ENCODE measurements around the gene ZNF778. TPM values are rescaled to one million over a fixed set of nuclear protein-coding genes. Genes with fewer than 3 reads are reported as not detected.

ZNF778 gene
- total and polyA plus RNA-seq, 2 donors (not counting 1 experiment from before 2014, with no cell fraction given), result 4.3 to 9.4 TPM

DNA sequence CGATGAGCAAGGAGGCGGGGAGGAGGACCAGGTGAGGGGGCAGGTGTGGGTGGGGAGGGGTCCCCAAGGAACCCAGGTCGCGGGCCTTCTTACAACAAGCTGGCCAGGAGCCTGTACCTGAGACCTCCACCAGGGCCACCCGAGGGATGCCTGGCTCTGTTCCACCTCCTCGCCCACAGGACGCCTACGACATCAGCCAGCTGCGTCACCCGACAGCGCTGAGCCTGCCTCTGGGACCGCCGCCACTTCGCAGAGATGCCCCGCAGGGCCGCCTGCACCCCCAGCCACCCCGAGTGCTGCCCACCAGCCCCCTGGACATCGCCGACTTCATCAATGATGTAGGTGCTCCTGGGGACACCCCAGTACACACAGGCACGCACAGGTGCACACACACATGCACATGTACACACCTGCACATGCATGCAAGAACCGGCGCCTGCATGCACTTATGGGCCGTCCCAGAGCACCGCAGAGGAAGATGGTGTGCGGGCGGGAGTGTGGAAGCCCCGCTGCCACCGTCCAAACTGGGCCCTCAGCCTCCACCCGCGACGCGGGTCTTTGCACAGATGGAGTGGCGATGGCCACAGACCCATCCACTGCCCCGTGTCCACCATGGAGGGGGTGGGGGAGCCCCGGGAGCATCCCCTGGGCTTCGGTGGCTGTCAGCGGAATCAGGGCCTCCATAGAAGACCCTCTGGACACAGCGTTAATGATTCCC, 23.8 kb upstream of the ZNF778 start:
- no peaks in the 10 kb centered on the region for H3K36me3 ChIP-seq (ENCODE audit: control insufficient read depth, insufficient read depth, low read length)
- no peaks in the 10 kb centered on the region for H3K27me3 ChIP-seq (ENCODE audit: control insufficient read depth, insufficient read depth, low read length)
- no peak for DNase-seq (ENCODE audit: low read depth in 2 of 2)
- H3K79me2 ChIP-seq (ENCODE audit: control insufficient read depth, insufficient read depth, low read length), result no peaks in the 10 kb centered on the region
- H3K9ac ChIP-seq (ENCODE audit: insufficient read depth, low read length), result no peak overlapping the region
- no peak for TF ChIP-seq EZH2 (IDR thresholded peaks at IDR 0.05; ENCODE audit: low read length, missing control alignments)
- TF ChIP-seq, protein P1, sequence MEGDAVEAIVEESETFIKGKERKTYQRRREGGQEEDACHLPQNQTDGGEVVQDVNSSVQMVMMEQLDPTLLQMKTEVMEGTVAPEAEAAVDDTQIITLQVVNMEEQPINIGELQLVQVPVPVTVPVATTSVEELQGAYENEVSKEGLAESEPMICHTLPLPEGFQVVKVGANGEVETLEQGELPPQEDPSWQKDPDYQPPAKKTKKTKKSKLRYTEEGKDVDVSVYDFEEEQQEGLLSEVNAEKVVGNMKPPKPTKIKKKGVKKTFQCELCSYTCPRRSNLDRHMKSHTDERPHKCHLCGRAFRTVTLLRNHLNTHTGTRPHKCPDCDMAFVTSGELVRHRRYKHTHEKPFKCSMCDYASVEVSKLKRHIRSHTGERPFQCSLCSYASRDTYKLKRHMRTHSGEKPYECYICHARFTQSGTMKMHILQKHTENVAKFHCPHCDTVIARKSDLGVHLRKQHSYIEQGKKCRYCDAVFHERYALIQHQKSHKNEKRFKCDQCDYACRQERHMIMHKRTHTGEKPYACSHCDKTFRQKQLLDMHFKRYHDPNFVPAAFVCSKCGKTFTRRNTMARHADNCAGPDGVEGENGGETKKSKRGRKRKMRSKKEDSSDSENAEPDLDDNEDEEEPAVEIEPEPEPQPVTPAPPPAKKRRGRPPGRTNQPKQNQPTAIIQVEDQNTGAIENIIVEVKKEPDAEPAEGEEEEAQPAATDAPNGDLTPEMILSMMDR (conservative IDR thresholded peaks at IDR 0.05 in 1 of 2, IDR thresholded peaks at IDR 0.05 in 1 of 2; ENCODE audit: low read depth in 1 of 2, low read length in 2 of 2), result no peak
- H3K27ac ChIP-seq (ENCODE audit: insufficient read depth, low read length), result no peak overlapping the region
- no peak overlapping the region for H3K4me3 ChIP-seq (replicated peaks in 1 of 4; ENCODE audit: control extremely low read depth in 1 of 4, insufficient read depth in 1 of 4, low read depth in 3 of 4, low read length in 4 of 4)
- no peak overlapping the region for H2AFZ ChIP-seq (ENCODE audit: low read length)
- H3K4me2 ChIP-seq (ENCODE audit: extremely low read depth, insufficient read depth, low read length), result no peak overlapping the region
- no peaks in the 10 kb centered on the region for H3K4me1 ChIP-seq (ENCODE audit: control insufficient read depth, extremely low read depth, insufficient read depth, low read length)
- H4K20me1 ChIP-seq (ENCODE audit: control insufficient read depth, extremely low read depth, insufficient read depth, low read length), result no peaks in the 10 kb centered on the region
- H3K9me3 ChIP-seq (ENCODE audit: control insufficient read depth, insufficient read depth, low read depth, low read length), result no peaks in the 10 kb centered on the region

DNA sequence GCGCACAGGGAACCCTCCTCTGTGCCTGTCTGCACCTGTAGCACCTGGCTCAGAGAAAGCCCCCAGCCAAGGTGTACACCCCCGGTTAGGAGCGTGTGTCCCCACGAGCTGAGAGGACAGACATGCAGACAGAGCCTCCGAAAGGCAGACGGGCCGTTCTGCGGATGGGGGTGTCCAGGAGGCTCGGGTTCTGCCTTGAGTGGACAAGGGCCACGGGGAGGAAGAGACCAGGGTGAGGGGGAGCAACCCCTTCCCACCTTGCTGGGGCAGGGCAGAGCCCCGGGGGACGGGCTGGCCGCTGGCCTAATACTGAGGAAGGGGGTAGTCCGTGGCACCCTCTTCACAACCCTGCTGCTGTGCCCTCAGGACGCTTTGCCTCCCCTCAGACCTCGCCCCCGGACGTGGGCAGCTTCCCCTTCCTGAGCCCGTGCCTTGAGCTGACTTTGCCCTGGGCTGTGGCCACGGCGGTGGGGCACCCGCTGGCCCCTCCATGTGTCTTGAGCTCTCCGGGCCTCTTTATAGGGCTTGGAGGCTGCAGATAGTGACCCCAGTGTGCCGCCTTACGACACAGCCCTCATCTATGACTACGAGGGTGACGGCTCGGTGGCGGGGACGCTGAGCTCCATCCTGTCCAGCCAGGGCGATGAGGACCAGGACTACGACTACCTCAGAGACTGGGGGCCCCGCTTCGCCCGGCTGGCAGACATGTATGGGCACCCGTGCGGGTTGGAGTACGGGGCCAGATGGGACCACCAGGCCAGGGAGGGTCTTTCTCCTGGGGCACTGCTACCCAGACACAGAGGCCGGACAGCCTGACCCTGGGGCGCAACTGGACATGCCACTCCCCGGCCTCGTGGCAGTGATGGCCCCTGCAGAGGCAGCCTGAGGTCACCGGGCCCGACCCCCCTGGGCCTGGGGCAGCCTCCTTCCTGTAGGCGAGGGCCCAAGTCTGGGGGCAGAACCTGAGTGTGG, 22.9 kb upstream of the ZNF778 start:
- TF ChIP-seq EZH2 (IDR thresholded peaks at IDR 0.05; ENCODE audit: low read length, missing control alignments), result no peak
- TF ChIP-seq, protein P1 (conservative IDR thresholded peaks at IDR 0.05 in 1 of 2, IDR thresholded peaks at IDR 0.05 in 1 of 2; ENCODE audit: low read depth in 1 of 2, low read length in 2 of 2), result no peak
- Histone ChIP-seq H3K9me3 (ENCODE audit: control insufficient read depth, insufficient read depth, low read depth, low read length) (no peaks in the 10 kb centered on the region), H3K4me2 (ENCODE audit: extremely low read depth, insufficient read depth, low read length) (no peak overlapping the region)

DNA sequence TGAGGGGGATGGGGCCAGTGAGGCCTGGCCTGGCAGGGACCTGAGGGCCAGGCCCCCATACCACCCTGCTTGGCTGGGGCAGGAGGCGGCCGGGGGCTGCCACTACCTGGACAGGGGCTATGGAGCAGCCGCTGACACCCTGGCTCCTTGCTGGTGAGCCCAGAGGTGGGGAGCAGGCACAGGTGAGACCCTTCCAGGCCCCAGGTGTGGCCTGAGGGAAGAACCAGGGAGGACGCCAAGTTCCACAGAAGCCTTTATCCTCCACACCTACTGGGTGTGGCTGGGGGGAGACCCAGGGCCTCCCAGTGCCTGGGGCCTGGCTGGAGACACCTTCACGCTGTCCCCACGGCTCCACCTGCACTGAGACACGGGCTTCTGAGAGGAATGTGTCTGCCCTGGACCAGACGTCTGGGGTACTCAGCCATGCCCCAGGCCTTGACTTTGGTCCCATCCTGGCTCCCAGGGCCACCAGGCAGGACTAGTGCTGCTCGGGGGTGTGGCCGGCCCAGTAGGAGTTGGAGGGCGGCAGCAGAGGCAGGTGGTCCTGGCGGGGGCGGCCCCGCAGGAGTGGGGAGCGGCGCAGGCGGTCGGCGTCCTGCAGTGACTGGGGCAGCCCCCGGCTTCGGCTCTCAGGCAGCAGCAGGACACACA, 21.9 kb upstream of the ZNF778 start:
- Histone ChIP-seq H3K4me2 (ENCODE audit: extremely low read depth, insufficient read depth, low read length) (no peak overlapping the region), H4K20me1 (ENCODE audit: control insufficient read depth, extremely low read depth, insufficient read depth, low read length) (no peaks in the 10 kb centered on the region), H3K79me2 (ENCODE audit: control insufficient read depth, insufficient read depth, low read length) (no peaks in the 10 kb centered on the region), H3K9me3 (ENCODE audit: control insufficient read depth, insufficient read depth, low read depth, low read length) (no peaks in the 10 kb centered on the region), H3K36me3 (ENCODE audit: control insufficient read depth, insufficient read depth, low read length) (no peaks in the 10 kb centered on the region), H3K9ac (ENCODE audit: insufficient read depth, low read length) (no peak overlapping the region), H3K27me3 (ENCODE audit: control insufficient read depth, insufficient read depth, low read length) (peaks cover 11% of the 10 kb centered on the region), H3K4me3 (replicated peaks in 1 of 4; ENCODE audit: control extremely low read depth in 1 of 4, insufficient read depth in 1 of 4, low read depth in 3 of 4, low read length in 4 of 4) (no peak overlapping the region), H3K4me1 (ENCODE audit: control insufficient read depth, extremely low read depth, insufficient read depth, low read length) (no peaks in the 10 kb centered on the region), H2AFZ (ENCODE audit: low read length) (no peak overlapping the region), H3K27ac (ENCODE audit: insufficient read depth, low read length) (no peak overlapping the region)
- TF ChIP-seq, protein P1 (conservative IDR thresholded peaks at IDR 0.05 in 1 of 2, IDR thresholded peaks at IDR 0.05 in 1 of 2; ENCODE audit: low read depth in 1 of 2, low read length in 2 of 2), result no peak
- no peak for TF ChIP-seq EZH2 (IDR thresholded peaks at IDR 0.05; ENCODE audit: low read length, missing control alignments)
- DNase-seq (ENCODE audit: low read depth in 2 of 2), result no peak

More for the DNA sequence above, 22.9 kb upstream of the ZNF778 start:
- Histone ChIP-seq H3K36me3 (ENCODE audit: control insufficient read depth, insufficient read depth, low read length) (no peaks in the 10 kb centered on the region), H2AFZ (ENCODE audit: low read length) (no peak overlapping the region), H3K4me3 (replicated peaks in 1 of 4; ENCODE audit: control extremely low read depth in 1 of 4, insufficient read depth in 1 of 4, low read depth in 3 of 4, low read length in 4 of 4) (no peak overlapping the region), H3K27ac (ENCODE audit: insufficient read depth, low read length) (no peak overlapping the region), H3K27me3 (ENCODE audit: control insufficient read depth, insufficient read depth, low read length) (peaks cover under 1% of the 10 kb centered on the region), H4K20me1 (ENCODE audit: control insufficient read depth, extremely low read depth, insufficient read depth, low read length) (no peaks in the 10 kb centered on the region), H3K79me2 (ENCODE audit: control insufficient read depth, insufficient read depth, low read length) (no peaks in the 10 kb centered on the region), H3K4me1 (ENCODE audit: control insufficient read depth, extremely low read depth, insufficient read depth, low read length) (no peaks in the 10 kb centered on the region), H3K9ac (ENCODE audit: insufficient read depth, low read length) (no peak overlapping the region)
- DNase-seq (ENCODE audit: low read depth in 2 of 2), result no peak
